GM21786 (cell line): ENCODE measurements around the gene NOC3L.
"Not testable (repeated sequence)": the region's sequence is repeated elsewhere in the genome, so short reads cannot be mapped to it uniquely, and the experiment has no call there.

Experiments
- ATAC-seq: cut with Tn5 transposase; IDR thresholded peaks from one replicate; pipeline ENCODE4 v1.9.1; 2021; ENCODE audit not compliant: unreplicated experiment

NOC3L gene

GRCh38 chr10:94362360-94363250 is at the start of gene NOC3L:
TSS of gene NOC3L (minus strand) at chr10:94362939. CDS start at chr10:94362838, 101 bp downstream.
- ATAC-seq, result peak; percentile 99

- no peak for ATAC-seq
Measured at GRCh38 chr10:94412449-94412848, 49.7 kb upstream of the NOC3L start.

GRCh38 chr10:94411304-94411703 is 48.6 kb upstream of the NOC3L start:
- ATAC-seq, result no peak

- ATAC-seq, result no peak
Measured at GRCh38 chr10:94409021-94409657, 46.4 kb upstream of the NOC3L start.

GRCh38 chr10:94407668-94408067 is 44.9 kb upstream of the NOC3L start:
- ATAC-seq, result no peak

- ATAC-seq, result no peak
Measured at GRCh38 chr10:94405406-94405805, 42.7 kb upstream of the NOC3L start.

GRCh38 chr10:94403380-94404213 is 40.9 kb upstream of the NOC3L start:
- peak; percentile 60 for ATAC-seq

- peak; percentile 7 for ATAC-seq
Measured at GRCh38 chr10:94402843-94403379, 40.2 kb upstream of the NOC3L start.

- ATAC-seq, result peak; percentile 69
Measured at GRCh38 chr10:94402204-94402842, 39.6 kb upstream of the NOC3L start, which contains the start of gene TBC1D12. TSS of gene TBC1D12 (plus strand) at chr10:94402541. CDS start at chr10:94402614, 73 bp downstream.

- ATAC-seq, result no peak
Measured at GRCh38 chr10:94398762-94399161, 36.0 kb upstream of the NOC3L start.

- ATAC-seq, result no peak
Measured at GRCh38 chr10:94397549-94398370, 35.0 kb upstream of the NOC3L start.

GRCh38 chr10:94392117-94392516 is 29.4 kb upstream of the NOC3L start:
- not testable (repeated sequence) for ATAC-seq

- not testable (repeated sequence) for ATAC-seq
Measured at GRCh38 chr10:94385733-94386132, 23.0 kb upstream of the NOC3L start.

GRCh38 chr10:94383530-94383929 is 20.8 kb upstream of the NOC3L start:
- ATAC-seq, result no peak

GRCh38 chr10:94376865-94377264 is 14.1 kb upstream of the NOC3L start:
- no peak for ATAC-seq

GRCh38 chr10:94375374-94375773 is 12.6 kb upstream of the NOC3L start:
- ATAC-seq, result no peak

- no peak for ATAC-seq
Measured at GRCh38 chr10:94370501-94370900, 7.8 kb upstream of the NOC3L start.

GRCh38 chr10:94366382-94366781 is 3.6 kb upstream of the NOC3L start:
- ATAC-seq, result no peak

- no peak for ATAC-seq
Measured at GRCh38 chr10:94364482-94364881, 1.7 kb upstream of the NOC3L start.

- ATAC-seq, result peak; percentile 8
Measured at GRCh38 chr10:94363251-94363565, 469 bp upstream of the NOC3L start.
